CD1c-positive myeloid dendritic cell (primary cell): ENCODE measurements around the gene CAND2.
"Not testable (repeated sequence)": the region's sequence is repeated elsewhere in the genome, so short reads cannot be mapped to it uniquely, and the experiment has no call there.

Experiments used
- DNase-seq: peaks from one replicate; pipeline ENCODE4 v3.0.0-alpha.2; 2016; ENCODE audit errors: extremely low spot score

CAND2 gene

DNA sequence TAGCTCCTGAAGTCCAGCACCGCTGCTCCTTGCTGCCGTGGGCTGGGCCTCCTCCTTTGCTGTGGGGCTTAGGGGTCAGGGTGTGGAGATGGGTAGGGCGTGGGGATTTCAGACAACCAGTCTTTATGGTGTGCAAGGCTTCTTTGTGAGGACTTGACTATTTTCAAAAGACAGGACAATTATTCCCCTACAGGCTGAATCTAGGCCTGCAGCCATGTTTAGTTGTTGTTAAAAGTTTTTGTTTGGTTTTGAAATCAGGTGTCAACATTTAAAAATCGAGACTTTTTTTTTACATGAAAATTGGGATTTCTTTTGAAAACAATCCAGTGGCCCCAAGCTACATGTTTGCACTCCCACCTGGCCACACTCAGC, 34.3 kb downstream of the CAND2 start:
- DNase-seq = no peak

- DNase-seq = no peak
These were observed 34.9 kb downstream of the CAND2 start for GRCh38 chr3:12831301-12831866.

- no peak for DNase-seq
These were observed 36.1 kb downstream of the CAND2 start for GRCh38 chr3:12832350-12833221.

DNA sequence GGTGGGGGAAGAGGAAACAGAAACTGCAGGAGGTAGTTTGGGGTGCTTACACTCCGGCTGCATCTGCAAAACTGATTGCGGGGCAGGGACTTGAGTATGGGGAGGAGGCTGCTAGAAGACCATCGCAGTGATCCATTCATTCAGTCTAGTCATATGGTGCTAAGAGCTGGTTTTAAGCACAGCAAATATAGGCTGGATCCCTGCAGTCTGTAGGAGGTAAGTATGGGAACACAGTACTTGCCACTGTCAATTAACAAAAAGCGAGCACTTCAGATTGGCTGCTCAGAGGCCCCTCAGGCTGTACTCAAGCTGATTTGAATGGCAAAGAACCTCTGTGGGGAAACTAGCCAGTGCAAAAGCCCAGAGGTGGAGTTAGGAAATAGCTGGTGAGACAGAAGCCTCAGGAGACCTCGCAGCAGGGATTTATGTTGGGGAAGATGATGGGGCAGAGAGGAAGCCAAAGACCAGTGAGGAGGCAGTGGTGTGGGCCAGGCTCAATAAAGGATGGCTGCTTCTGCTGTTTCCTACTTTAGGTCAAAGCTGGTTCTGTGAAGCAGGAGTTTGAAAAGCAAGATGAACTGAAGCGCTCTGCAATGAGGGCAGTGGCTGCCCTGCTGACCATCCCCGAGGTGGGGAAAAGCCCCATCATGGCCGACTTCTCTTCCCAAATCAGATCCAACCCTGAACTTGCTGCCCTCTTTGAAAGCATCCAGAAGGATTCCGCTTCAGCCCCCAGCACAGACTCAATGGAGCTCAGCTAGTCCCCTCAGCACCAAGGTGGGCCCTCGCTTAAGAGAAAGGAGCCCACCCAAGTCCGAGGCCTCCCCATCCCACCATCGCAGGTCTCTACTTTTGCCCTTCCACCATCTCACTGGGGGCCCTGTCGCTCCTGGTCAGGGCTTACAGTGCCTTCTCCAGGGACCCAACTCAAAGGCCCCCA, 37.0 kb downstream of the CAND2 start:
- DNase-seq = no peak

DNA sequence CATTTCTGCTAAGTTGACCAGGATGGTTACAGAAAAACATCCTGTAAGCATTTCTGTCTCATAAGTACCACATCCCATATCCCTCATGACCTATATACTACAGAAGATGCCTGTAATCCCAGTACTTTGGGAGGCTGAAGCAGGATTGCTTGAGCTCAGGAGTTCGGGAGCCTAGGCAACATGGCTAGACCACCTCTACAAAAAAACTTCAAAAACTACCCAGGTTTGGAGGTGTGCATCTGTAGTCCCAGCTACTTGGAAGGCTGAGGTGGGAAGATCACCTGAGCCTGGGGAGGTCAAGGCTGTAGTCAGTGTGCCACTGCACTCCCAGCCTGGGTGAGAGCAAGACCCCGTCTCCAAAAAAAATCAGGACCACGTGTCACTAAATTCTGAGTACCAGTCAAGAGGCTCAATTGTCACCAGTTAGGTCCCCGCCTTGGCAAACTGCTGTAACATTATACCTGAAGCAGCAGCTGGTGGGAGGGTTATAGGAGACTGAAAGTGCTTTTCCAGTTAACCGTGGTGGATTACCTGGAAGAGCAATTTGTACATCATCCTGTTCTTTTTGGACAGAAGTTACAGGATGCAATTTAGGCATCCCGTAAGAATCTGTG, 38.7 kb downstream of the CAND2 start:
- DNase-seq = no peak

- no peak for DNase-seq
These were observed 41.0 kb downstream of the CAND2 start for GRCh38 chr3:12837295-12837986.

DNA sequence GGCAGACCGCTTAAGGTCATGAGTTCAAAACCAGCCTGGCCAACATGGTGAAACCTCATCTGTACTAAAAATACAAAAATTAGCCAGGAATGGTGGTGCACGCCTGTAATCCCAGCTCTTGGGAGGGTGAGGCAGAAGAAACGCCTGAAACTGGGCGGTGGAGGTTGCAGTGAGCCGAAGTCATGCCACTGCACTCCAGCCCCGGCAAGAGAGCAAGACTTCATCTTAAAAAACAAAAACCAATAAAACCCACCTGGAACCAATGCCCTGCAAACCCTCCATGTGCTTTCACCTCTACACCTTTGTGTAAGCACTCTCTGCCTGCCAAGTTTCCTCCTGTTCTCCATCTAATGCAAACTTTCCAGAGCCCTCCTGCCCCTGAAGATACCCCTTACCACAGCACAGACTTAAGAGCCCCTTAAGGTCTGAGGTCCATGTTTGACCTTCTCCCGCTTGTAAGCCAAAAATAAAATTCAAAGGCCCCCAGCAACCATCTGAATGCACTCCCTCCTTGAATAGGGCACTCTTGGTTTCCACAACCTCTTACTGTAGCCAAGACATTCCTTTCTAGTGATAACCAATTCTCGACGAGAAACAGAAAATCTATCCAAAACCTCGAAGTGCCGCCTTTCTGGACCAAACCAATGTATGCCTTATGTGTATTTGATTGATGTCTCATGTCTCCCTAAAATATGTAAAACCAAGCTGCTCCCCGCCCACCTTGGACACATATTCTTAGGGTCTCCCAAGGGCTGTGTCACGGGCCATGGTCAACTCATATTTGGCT, 41.9 kb downstream of the CAND2 start:
- DNase-seq = no peak

DNA sequence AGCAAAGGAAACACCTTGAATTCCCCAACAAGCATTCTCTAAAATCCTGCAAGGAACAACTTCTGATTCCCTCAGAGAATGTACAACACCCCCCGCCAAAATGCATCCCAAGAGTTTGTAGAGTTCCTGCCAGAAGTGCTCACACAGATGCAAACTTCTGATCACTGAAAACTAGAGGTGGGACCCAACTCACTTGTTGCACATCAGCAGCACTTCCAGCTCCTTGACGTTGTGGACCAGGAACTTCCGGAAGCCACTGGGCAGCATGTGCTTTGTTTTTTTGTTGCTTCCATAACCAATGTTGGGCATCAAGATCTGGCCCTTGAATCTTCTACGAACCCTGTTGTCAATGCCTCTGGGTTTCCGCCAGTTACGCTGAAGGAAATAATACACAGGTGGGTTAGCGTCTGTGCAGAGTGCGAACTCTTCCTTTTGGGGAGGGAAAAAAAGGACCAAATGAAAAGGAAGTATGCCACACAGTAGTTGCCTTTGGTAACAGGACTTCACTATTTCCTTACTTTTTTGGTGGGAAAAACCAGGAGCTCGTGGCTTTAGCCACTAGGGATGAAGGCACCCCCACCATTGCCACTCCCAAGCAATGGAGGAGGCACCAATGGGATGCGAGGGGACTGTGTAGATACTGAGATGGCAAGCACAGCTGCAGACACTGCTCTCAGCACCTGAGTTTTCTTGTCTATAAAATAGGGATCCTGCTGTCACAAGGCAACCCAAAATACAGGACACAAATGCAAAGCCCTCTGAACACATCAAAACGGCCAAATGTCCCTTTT, 42.9 kb downstream of the CAND2 start:
- no peak for DNase-seq

- not testable (repeated sequence) for DNase-seq
These were observed 43.7 kb downstream of the CAND2 start for GRCh38 chr3:12840148-12840547.

DNA sequence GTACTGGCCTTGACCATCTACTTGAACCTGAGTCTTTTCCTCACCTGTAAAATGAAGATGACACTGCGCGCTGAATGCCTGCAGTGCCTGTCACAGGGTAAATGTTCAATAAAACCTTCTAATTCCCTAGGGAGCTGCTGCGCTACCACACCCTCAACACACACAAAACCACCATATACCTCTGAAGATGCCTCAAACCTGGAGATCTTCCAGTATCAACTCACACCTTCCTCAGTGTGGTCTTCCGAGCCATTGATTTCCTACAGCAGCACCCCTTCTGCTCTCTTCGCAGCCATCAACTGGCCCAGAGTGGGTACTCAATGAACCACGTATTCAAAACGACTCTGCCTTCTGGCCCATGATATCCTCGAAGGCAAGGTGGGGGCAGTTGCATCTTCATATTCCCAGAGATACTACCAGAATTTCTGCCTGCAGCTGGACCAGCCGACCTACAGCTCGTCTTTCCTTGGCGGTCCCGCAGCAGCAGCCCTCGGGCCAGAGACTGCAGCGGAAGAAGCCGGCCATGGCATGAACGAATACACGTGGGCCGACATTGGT, 44.2 kb downstream of the CAND2 start:
- peak; percentile 51 for DNase-seq

DNA sequence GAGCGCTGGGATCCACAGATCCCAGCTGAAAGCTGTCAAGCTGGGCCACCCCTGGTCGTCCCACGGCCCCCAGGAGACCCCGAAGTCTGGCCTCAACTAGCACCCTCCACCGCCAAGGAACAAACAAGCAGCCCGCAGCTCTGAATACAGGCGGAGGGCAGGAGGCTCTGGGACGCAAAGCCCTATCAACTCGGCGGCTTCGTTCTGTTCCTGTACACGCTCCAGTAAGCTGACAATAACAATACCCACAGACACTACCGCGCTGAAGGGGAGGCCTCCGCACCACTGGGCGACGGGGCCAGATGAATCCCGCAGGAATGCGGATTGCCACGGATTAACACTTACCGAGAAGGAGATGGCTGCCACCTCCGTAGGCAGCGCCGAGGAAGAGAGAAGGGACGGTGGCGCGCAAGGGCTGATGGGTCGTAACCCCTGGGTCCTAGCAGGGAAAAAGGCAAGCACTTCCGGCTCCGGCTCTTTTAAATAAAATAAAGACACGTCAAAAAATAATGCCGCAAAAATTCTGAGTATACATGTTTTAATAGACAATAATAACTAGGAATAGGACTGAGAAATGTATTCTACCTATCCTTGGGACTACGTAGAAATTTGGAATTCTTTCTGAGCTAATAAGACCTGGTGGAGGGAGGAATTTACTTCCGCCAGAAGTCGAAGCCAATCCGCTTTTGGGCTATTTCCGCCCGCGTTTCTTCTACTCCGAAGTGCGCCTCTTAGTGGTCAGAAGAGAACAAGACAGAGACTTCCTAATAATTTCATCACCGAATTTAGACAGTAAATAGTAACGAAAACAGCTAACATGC, 44.9 kb downstream of the CAND2 start, which contains the start of gene RPL32:
TSS of gene RPL32 (minus strand) at position 417 of the 821 bp plus-strand sequence. CDS start 1,328 bp downstream, outside the sequence.
- peak; percentile 98 for DNase-seq

- no peak for DNase-seq
These were observed 45.5 kb downstream of the CAND2 start for GRCh38 chr3:12841970-12842328.

- no peak for DNase-seq
These were observed 46.0 kb downstream of the CAND2 start for GRCh38 chr3:12842469-12842868.

- DNase-seq = no peak
These were observed 49.3 kb downstream of the CAND2 start for GRCh38 chr3:12845811-12846210.

- DNase-seq = no peak
These were observed 55.7 kb downstream of the CAND2 start for GRCh38 chr3:12852201-12852600.

DNA sequence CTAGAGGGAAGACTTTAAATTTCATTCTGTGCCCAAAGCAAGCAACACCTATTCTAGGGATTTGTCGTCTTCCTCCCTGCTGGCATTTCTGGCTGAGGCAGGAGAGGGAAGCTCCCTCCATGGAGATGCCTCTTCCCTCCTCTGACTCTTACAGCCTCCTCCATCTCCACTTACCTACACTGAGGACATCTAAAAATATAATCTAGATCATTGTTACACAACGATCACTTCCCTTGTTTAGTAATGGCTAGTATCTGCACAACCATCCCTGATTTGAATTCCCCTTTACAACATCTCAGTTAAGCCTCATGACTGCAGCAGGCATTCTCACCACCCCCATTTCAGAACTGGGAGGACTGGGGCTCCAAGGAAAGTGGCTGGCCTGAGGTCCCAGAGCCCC, 57.4 kb downstream of the CAND2 start:
- DNase-seq = not testable (repeated sequence)

DNA sequence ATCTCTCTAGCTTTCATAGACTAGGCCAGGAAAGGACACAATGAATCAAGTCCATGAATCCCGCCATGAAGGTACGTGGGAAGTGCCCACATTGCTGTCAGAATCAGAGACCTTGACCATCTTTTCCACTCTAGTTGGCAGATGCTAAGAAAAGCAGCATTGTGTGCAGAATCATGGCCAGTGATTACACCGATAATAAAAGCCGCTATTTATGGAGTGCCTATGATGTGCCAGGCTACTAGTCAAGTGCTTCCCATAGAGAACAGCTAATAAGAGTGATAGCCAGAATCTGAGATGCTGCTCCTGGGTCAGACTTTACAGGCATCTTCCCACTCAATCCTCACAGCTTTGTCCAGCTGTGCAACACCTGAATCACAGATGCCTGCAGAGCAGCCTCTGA, 58.1 kb downstream of the CAND2 start:
- DNase-seq = no peak

DNA sequence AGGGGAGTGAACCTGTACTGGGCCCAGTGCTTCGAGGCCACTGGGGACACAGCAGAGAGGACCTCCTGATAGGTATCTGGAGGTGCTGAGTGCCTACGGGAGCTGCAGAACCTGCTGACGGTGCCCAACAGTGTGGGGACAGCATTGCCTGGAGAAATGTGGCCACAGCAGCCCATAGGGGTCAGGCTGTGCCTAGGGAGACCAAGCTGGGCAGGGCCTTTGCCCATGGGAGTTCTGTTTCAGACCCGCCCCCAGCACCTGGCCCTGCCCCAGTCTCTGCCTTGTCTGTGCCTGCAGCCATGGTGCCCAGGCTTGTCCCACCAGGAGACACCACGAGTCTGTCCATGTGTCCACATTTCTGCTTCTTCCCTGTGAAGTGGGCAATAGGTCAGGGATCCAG, 60.1 kb downstream of the CAND2 start:
- no peak for DNase-seq
